Activated CD8-positive, alpha-beta memory T cell treated with anti-CD3 and anti-CD28 coated beads, Interleukin-2, amount 50 U/mL, for 24 hours (primary cell): ENCODE data around the gene TLE1.
"Not testable (repeated sequence)": the region's sequence is repeated elsewhere in the genome, so short reads cannot be mapped to it uniquely, and the experiment has no call there.

Experiments used
- DNase-seq: peaks from one replicate; pipeline ENCODE4 v3.0.0-alpha.2; 2020; ENCODE audit errors: extremely low read depth

Gene TLE1

GRCh38 chr9:81622471-81623255, 66.7 kb downstream of the TLE1 start:
- DNase-seq = no peak

GRCh38 chr9:81621785-81622259, 67.5 kb downstream of the TLE1 start:
- DNase-seq = no peak

DNA sequence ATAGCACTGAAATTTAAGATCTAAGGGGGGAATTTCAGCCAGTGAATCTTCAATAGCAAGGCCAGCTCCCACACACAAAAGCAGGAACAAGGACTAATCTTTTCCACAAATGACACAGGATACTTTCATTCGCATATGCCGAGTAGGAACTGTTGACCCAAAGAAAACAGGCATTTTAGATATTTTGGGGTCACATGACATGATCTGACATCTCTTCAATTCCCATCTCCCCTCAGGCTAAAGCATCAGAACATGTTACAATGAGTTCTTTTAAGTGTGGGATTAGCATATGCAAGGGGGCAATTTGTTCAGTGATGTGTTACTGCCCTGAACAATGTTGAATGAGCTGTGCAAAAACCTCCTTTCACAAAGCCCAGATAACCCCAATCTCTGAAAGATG, 68.2 kb downstream of the TLE1 start:
- DNase-seq = no peak

GRCh38 chr9:81620002-81620390, 69.4 kb downstream of the TLE1 start:
- no peak for DNase-seq

DNA sequence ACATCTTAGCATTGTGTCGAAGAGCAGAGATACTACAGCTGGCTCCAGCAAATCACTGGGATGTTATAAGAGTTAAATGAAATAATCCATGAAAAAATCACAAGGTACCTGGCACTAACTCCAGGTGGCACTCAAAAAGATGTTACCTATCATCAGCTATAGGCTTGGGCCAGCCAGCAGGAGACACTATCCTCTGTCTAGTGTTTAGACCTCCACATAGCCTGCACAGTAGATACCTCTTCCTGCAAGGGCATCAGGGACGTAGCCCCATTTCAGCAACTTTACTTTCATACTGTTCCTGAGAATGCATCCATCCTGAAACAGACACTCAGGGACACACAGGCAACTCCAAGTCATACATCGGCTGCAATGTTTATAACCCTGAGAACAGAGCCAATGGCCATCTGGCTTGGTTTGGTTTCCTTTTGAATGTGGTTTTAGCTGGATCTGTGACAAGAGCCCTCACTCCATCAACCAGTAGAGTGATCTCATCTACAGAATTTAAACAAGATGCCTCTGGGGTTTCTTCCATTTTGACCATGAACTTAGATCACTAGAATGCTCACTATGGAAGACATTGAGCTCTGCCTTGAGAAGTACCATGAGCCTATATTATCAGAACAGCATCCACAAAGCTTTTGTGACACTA, 69.9 kb downstream of the TLE1 start:
- no peak for DNase-seq

GRCh38 chr9:81618923-81619322, 70.4 kb downstream of the TLE1 start:
- no peak for DNase-seq

- no peak for DNase-seq
Observed at GRCh38 chr9:81616141-81616540, 73.2 kb downstream of the TLE1 start.

GRCh38 chr9:81614335-81614734, 75.0 kb downstream of the TLE1 start:
- no peak for DNase-seq

GRCh38 chr9:81613002-81613812, 76.1 kb downstream of the TLE1 start:
- DNase-seq = no peak

DNA sequence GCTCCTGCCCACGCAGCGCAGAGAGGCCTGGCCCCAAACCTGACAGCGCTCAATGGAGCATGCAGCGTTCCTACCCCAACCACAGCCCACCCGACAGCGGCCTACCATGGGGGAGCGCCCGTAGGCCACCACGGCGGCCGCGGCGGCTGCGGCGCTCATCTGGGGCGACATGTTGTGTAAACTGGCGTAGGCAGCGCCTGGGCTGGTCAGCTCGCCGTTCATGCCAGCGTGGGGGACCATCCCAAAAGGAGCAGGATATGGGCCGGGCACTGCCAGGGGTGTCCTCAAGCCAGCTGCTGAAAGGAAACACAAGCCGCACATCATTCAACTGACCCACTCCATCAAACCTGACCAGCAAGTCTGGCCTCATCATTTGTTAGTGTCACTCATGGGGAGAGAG, 77.7 kb downstream of the TLE1 start:
- DNase-seq = no peak

- DNase-seq = no peak
Observed at GRCh38 chr9:81610740-81611107, 78.6 kb downstream of the TLE1 start.

- no peak for DNase-seq
Observed at GRCh38 chr9:81609782-81610739, 79.3 kb downstream of the TLE1 start.

GRCh38 chr9:81608289-81608657, 81.1 kb downstream of the TLE1 start:
- DNase-seq = no peak

DNA sequence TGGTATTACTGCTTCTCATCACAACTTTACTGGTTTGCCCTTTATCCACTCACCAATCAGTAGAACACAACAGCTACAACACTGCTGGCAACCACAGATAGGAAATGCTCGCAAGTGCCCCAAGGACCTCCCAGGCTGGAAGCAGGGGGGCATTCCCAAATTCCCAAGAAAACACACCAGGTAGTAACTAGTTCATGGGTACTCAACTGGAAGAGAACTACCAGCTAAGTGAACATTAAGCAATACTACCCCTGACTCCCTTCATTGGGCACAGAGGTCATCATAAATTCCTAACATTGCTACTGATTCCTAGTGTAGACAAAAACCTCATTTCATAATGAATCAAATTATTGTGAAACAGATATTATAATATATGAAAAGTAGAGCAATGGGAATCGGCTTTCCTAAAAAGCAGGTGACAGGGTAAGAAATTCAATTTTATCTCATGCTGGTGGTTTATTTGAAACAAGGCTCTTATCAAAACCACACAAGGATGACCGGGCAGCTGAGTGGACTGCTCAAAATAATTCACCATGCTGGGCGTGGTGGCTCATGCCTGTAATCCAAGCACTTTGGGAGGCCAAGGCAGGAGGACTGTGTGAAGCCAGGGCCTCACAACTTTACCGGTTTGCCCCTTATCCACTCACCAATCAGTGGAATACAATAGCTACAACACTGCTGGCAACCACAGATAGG, 81.6 kb downstream of the TLE1 start:
- DNase-seq = no peak

GRCh38 chr9:81606261-81606660, 83.1 kb downstream of the TLE1 start:
- not testable (repeated sequence) for DNase-seq

DNA sequence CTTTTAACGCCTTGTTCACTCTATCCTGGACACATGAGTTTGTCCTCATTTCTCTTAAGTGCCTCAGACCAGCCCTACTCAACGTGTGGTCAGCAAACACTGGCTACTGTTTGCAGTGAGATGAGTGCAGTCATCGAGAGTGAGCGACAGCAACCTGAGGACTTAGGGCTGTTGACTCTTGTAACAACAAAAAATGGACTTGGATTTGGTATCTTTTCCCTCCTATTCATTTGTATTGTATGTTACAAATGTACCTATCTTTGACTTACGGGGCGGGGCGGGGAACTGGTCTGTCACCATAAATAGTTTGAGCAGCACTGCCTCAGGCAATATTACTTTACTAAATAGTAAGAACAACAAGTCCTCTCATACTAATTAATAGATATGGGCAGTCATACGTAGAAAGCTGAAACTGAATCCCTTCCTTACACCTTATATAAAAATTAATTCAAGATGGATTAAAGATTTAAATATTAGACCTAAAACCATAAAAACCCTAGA, 84.1 kb downstream of the TLE1 start:
- DNase-seq = no peak

DNA sequence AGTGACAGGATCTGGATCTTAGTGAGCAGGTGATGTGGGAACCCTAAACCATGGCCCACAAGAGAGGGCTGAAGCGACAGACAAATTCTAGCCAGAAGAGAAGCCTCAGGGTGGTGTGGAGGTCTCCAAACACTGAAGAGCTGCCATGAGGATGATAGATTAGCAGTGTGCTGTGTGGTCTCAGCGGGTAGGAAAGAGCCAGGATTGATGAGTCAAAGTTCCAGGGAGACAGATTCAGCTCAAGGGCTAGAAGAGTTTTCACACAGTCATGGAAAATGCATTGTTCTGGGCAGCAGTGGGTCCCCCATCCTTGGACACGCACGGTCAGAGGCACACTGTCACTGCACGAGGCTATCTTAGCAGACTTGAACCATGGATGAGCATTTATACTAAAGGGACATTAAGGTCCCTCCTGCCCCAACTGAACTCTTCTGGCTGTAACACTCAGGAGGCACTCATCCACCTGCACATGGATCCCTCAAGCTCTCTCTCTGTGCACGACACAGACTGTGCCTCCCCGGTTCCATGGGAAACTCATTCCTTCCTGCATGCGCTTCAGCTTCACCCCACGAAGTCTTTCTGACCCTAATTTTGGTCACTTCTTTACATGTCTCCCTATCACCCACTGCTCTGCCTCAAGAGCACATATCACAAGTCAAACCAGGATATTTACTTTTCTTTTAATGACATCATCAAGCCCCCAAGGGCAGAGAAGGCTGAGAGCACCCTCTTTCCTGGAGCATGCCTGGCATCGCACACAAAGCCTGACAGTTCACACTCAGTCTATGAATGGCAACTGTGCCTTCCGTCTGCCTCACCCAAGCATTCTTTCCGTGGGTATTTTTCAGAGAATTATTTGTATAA, 84.8 kb downstream of the TLE1 start:
- DNase-seq = no peak

DNA sequence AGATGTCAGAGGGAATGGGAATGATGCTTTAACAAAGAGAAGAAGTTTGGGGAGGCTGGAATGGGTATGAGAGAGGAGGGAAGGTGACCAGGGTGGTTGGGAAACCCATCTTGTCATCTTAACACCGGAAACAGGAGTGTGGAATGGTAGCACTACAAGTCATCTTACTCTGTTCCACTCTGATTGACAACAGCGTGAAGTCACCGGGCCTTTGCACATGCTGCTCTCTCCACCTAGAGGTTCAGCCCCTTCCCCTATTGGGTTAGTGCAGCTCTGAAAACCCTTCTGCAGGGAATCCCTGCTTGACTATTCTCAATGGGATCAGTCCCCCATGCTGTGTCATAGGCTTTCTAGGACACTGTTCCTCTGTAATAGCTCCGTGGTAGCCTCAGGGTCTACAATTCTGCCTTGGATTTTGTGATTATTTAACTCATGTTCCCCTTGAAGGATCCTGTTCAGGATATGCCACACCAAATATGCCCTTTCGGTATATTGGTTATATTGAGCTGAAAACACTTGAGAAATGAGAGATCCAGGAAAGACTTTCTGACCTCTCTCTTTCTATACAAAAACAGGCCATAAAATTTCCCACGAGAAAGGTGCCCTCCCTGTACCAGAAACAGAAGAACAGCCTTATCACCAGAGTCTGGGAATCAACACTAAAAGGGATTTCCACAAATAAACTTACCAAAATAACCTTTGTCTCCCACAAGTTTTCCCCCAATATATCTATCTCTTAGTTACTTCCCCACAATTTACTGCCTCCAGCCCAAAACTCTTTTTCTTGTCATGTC, 86.3 kb downstream of the TLE1 start:
- no peak for DNase-seq
